Urinary bladder (tissue), 4 donors: Measurements from ENCODE around the gene SREBF2. TPM values are rescaled to one million over a fixed set of nuclear protein-coding genes. Genes with fewer than 3 reads are reported as not detected.
A peak's percentile ranks its signal among the peaks of the same experiment; 100 is the strongest.

Source experiments
- DNase-seq: peaks from one replicate; pipeline ENCODE4 v3.0.0-alpha.2; 2015; ENCODE audit errors: extremely low spot score
- H3K27ac ChIP-seq: one replicate; pipeline ENCODE4 v1.5.1; 2013; ENCODE audit warnings: low read depth, mild to moderate bottlenecking, moderate library complexity
- H3K36me3 ChIP-seq: one replicate; pipeline ENCODE4 v1.6.1; 2013; ENCODE audit warnings: mild to moderate bottlenecking, moderate library complexity; ENCODE audit not compliant: insufficient read depth
- H3K4me1 ChIP-seq: one replicate; pipeline ENCODE4 v1.6.1; 2013; ENCODE audit warnings: mild to moderate bottlenecking, moderate library complexity; ENCODE audit not compliant: insufficient read depth
- H3K4me3 ChIP-seq: one replicate; pipeline ENCODE4 v1.5.1; 2013; ENCODE audit warnings: low read depth, low read length
- WGBS: extraction: QIAGEN DNeasy Blood & Tissue Kit; methylation state at CpG from one replicate; pipeline ENCODE4 v1.1.7; 2013; 5-methylcytosine and 5-hydroxymethylcytosine counted together
- polyA plus RNA-seq: library from polyadenylated mRNA; stranded (reverse); fragments of 200-250 nt; gene quantifications from one replicate; pipeline ENCODE4 v1.2.3, GENCODE V29; 2013
- total RNA-seq: library from RNA; depleted of rRNA; stranded (reverse); fragments of >200 nt; gene quantifications from one replicate; pipeline ENCODE4 v1.2.3, GENCODE V29; 2014
- donor health status: healthy with polysubstance abuse.
- donor health status: healthy.

Gene SREBF2
- total and polyA plus RNA-seq, 2 donors = 49.7 to 51.3 TPM

DNA sequence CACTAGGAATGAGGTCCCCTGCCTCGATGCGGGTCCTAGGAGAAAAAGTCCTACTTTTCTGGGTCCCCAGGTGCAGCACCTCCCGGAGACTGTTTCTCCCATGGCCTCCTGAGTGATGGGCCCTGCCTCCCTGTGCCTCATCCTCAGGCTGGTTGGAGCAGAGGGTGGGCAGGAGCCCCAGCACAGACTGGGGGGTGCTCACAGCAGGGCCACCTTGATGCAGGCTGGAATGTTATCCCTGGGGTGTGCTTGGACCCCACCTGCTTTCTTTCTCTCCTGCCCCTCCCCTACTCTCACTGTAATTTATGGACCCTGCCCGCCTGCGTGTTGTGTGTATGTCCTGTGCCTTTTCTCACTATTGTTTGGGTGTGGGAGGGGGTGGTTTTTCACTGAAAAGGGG, 73.9 kb downstream of the SREBF2 start:
- Histone ChIP-seq H3K4me1 (peaks cover 4% of the 10 kb centered on the region), H3K4me3 (no peak overlapping the region), H3K27ac (no peak overlapping the region), H3K36me3 (no peaks in the 10 kb centered on the region)
- no peak for DNase-seq
- WGBS = 91% methylated on average over 5 of the region's 5 CpGs

DNA sequence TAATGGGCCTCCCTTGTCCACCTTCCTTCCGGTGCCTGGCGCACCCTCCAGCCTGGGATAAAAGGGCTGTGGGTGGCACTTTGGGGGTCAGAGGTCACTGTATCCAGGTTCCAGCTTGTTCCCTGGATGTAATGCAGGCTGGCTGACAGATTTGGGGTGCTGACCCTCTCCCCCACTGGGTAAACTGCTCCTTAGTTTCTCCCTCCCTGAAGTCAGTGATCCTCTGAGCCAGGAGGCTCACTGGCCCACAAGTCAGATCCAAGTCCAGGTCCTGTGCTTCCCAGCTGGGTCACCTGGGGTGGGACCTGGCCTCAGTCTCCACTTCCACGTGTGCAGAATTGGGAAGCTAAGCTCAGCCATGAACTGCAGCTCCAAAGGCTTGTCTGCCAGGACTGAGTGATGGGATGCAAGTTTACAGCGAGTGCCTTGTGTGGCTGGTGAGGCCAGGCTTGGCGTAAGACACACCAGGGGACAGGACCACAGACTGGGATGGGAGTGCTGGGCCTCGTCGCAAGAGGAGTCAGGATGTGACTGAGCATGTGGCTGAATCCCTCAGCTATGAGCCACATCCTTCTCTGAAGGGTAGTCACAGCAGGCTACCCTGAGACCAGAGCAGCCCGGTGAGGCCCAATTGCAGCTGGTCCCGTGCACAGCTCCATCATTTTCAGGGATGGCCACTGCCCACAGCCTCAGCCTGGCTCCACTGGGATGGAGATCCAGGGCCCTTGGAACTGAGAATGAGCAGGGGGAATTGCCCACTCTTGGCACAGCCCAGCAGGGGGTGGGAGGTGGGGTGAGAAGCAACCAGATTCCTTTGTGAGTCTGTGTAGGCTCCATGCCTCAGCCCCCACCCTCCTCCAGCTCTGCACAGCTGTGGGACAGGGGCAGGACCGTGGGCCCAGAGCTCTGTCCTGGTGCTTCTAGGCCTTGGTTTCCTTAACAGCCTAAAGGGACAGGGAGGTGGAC, 74.8 kb downstream of the SREBF2 start:
- no peaks in the 10 kb centered on the region for H3K36me3 ChIP-seq
- H3K4me3 ChIP-seq = no peak overlapping the region
- no peak for DNase-seq
- H3K4me1 ChIP-seq = peaks cover 4% of the 10 kb centered on the region
- no peak overlapping the region for H3K27ac ChIP-seq
- 85% methylated on average over 10 of the region's 10 CpGs for WGBS

DNA sequence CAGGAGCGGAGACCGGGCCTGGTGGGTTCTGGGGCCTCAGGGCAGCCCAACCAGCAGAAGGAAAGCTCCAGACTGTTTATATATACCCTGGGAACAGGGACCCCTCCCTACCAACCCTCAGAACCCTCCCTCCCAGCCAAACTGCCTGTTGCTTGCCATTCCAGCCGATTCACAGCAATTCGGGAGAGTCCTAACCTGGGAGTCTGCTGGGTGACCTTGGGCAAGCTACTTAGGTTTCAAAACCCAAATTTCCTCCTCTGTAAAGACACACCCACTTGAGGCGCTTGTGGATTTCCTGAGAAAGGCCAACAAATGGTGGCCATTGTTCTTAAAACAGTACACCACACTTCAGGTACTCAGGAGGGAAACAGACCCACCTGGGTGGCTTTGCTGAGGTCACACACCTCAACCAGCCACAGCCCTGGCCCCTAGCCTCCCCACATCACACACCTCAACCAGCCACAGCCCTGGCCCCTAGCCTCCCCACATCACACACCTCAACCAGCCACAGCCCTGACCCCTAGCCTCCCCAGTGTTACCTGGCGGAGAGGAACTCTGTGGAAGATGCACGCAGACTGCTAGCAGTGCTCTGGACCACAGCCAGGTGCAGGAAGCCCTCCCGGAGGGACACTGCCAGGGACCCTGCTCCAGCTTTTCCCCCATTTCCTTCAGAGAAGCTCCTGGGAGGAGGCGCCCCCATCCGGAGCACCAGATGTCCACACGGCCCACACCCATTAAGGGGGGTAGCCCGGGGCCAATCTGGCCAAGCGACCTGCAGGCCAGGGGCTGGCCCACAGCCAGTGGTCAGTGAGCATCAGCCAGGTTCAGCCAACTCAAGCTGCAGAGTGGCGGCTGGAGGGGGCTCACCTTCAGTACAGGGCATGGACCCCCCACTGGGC, 75.8 kb downstream of the SREBF2 start:
- Histone ChIP-seq H3K36me3 (no peaks in the 10 kb centered on the region), H3K27ac (no peak overlapping the region), H3K4me3 (no peak overlapping the region), H3K4me1 (peaks cover 4% of the 10 kb centered on the region)
- 69% methylated on average over 14 of the region's 14 CpGs for WGBS
- DNase-seq = no peak

DNA sequence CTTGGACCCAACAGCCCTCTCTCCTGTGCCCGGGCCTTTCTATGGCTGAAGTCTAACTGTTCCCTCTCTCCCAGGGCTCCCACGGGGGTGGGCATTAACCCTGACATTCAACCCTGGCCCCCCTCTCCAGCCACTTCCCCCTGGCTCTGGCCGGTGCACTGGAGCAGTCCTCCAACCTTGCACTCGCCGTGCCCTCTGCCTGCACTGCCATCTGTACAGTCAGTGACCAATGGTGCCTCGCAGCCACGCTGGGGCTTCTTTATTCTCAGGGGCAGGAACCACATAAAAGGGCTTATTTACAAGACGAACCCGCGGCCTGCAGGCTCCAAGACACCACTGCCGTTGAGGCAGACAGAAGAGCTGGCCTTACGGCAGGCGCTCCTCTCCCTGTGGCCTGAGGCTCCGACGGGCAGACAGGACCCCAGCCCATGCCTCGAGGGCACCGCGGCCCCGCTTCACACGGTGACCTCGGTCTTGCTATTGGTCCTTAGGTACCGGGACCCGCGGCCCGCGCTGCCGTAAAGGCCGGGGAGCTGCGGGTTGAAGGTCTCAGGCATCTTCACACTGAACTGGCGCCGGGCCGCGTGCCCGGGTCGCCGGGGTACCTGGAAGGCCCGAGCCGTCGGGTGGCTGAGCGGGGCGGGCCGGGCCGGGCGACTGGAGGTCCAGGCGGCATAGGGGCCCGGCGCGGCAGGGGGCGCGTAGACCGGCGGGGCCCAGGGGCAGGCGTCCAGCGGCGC, 76.6 kb downstream of the SREBF2 start:
- DNase-seq = no peak
- H3K4me3 ChIP-seq = peak overlapping the region; percentile 34
- WGBS = 22% methylated on average over 55 of the region's 55 CpGs
- H3K27ac ChIP-seq = no peak overlapping the region
- peaks cover 4% of the 10 kb centered on the region for H3K4me1 ChIP-seq
- H3K36me3 ChIP-seq = no peaks in the 10 kb centered on the region

DNA sequence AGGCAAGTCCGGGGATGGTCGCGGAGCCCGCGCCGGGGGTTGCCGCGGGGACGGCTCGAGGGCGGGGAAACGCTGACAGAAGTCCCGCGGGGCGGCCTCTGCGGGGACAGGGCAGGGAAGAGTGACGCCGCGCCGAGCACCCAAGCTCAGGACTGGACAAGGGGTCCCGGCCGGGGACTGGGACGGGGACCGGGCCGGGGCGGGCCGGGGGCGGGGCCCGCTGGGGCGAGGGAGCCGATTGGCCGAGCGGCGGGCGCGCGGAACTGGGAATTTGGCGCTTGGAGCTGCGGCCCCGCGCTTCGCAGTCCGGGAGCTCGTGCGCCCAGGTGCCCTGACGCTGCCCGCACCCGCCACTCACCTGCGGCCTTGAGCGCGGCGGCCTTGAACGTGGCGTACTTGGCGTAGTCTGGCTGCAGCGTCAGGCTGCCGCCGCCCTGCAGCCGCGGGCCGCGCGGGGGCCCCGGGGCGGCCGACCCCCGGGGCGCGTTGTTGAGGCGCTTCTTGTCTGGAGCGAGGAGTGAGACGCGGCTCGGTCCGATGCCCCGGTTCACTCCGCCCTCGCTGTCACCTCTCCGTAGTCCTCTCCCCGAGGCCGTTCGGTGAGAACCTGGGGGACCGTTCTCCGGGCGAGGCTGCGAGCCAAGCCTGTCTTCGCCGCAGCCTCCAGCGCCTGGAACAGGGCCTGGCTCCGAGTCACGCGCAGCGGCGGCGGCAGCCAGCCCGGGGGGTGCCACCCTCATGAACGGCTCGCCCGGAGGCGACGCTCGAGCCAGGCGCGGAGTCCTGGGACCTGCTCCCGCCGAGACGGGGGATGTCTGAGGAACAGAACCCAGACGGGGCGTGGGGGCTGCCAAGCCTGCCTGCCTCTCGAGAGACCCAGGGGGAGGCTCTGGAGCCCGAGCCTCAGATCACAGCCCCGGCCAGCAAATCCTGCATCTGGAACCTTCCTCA, 77.4 kb downstream of the SREBF2 start:
- no peak overlapping the region for H3K27ac ChIP-seq
- no peaks in the 10 kb centered on the region for H3K36me3 ChIP-seq
- H3K4me1 ChIP-seq = peaks cover 6% of the 10 kb centered on the region
- WGBS = 2% methylated on average over 111 of the region's 112 CpGs
- DNase-seq = no peak
- peak overlapping the region; percentile 34 for H3K4me3 ChIP-seq

DNA sequence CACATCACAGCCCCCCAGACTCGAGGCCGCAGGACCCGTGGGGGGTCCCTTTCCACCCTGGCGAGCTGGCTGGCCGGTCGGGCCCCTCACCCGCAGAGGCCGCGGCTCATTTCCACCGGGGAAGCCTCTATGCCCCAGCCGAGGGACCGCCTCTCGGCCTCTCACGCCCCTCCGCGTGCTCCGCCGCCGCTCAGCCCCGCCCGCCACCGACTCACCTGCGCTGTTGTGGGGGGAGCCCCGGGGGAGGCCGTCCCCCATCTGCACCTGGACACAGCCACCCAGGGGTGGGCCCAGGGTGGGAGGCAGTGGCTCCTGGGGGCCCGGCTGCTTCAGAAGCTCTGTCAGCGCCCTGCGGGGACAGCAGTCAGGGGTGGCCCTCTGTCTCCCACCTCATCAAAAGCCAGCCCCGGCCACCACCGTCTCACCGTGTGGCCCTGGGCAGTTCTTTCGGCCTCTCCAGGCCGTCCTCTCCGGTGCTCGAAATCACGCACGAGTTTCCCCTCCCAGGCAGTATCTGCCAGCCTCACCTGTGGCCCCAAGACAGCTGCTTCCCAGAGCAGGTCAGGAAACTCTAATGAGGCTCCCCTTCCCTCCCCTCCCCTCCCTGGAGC, 78.2 kb downstream of the SREBF2 start:
- H3K36me3 ChIP-seq = no peaks in the 10 kb centered on the region
- H3K4me3 ChIP-seq = peak overlapping the region; percentile 34
- H3K4me1 ChIP-seq = peaks cover 6% of the 10 kb centered on the region
- WGBS = 13% methylated on average over 37 of the region's 37 CpGs
- no peak overlapping the region for H3K27ac ChIP-seq
- no peak for DNase-seq

DNA sequence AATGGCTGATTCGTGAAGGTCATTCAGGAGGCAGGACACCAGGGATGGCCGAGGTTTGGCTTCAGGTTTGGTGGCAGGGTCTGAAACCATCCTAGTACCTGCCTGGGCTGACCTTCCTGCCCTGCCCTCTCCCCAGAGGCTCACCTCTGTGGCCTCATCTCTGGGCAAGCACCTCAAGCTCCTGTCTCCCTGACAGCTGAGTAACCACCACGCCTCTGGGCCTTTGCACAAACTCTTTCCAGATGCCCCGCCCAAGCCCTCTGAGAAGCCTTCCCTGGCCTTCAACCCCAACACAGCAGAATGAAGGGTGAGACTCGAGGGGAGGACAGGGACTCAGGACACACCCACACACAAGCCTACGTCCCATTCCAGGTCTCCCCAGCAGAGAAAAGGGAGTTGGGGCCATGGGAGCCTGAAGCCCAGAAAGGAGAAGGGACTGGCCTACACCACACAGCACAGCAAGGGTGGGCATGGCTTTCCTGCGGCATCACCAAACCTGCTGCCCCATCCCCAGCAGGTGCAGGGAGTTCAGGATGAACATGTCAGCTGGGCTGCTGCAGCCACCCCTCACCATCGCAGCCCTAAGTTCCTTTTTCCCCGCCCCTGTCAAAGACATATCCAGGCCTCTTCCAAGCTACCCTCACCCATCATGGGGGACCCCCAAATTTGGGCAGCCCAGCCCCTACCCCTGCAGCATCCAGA, 79.6 kb downstream of the SREBF2 start:
- Histone ChIP-seq H3K4me3 (no peak overlapping the region), H3K27ac (no peak overlapping the region), H3K36me3 (no peaks in the 10 kb centered on the region), H3K4me1 (peaks cover 6% of the 10 kb centered on the region)
- no peak for DNase-seq
- 81% methylated on average over 9 of the region's 9 CpGs for WGBS

DNA sequence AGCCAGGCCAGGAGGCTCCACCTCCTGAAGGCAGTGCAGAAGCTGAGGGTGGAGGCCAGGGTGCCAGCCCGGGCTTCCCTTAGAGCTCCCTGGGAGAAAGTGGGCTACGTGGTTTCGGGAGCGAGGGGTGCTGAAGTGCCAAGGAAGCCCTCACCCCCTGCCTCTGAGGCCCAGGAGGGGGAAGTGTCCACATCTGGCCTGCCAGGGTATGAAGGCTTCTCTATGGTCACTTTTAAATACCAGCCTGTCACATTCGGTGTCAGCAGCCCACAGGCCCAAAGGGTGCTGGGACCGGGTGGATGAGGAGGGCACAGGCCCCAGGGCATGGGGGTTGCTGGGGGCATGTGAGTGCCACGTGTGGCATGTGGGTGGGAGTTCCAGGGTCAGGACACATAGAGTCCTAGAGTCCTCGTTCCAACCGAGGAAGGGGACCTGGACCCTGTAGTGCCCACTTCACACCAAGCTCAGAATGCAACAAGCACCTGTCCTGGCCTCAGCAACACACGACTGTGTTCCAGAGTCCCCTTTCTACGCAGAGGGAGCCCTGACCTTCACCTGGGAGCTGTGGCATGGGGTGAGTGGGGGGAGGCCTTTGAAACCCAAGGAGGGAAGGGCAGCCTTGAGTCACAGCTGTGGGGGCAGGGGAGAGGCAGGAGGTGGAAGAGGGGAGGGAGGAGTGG, 80.3 kb downstream of the SREBF2 start:
- no peak for DNase-seq
- H3K36me3 ChIP-seq = no peaks in the 10 kb centered on the region
- H3K27ac ChIP-seq = no peak overlapping the region
- H3K4me3 ChIP-seq = no peak overlapping the region
- WGBS = 74% methylated on average over 11 of the region's 11 CpGs
- H3K4me1 ChIP-seq = peaks cover 6% of the 10 kb centered on the region

DNA sequence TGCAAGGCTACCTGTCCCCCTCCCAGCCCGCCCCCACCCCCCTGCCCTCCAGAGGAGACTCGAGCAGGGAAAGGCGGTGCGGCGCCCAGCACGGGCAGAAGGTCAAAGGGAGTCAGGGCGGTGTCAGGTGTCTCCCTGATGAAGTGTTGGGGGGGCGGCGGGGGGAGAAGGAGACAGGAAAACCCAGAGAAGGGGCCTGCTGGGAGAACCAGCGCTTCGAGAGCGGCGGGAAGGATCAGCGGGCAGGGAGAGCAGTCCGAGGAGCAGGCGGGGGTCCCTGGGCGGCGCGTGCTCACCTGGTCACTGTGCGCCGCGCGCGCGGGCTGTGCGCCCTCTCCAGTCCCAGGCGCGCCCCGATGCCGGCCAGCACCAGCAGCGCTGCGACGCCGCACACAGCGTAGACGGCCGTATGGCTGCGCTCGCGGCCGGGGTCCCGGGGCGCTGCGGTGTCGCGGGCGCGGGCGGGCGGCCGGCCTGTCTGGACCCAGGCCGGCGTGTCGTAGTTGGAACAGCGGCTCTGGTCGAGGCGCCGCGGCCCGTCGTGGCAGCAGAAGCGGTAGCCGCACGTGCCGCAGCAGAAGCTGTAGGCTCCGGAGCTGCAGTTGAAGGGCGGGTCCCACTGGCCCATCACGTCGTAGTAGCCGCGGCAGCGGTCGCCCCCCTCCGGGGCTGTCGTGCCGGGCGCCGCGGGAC, 81.1 kb downstream of the SREBF2 start:
- Histone ChIP-seq H3K4me3 (peak overlapping the region; percentile 40), H3K36me3 (no peaks in the 10 kb centered on the region), H3K27ac (no peak overlapping the region), H3K4me1 (peaks cover 6% of the 10 kb centered on the region)
- 2% methylated on average over 79 of the region's 79 CpGs for WGBS
- no peak for DNase-seq

DNA sequence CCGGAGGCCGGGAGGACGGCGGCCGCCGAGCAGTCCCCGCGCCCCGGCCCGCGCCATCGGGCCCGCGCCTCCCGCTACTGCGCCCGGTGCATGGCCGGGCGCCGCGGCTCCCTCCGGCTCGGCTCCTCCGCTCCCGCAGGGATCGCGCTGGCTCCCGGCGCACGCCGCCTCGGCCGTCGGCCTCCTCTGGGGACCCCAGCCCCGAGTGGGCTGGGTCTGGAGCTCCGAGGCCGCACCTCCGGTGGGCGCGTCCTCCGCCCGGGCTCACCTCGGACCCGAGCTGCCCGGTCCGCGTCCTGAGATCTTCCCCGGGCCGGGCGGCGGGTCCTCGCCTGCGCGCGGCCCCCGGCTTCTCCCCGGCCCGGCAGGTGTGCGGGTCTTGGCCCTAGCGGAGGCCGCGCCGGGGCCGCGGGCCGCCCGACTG, 81.7 kb downstream of the SREBF2 start:
- Histone ChIP-seq H3K4me3 (peak overlapping the region; percentile 40), H3K27ac (no peak overlapping the region), H3K36me3 (no peaks in the 10 kb centered on the region), H3K4me1 (peaks cover 6% of the 10 kb centered on the region)
- no peak for DNase-seq
- under 1% methylated on average over 67 of the region's 67 CpGs for WGBS
